ENCODE data around the gene CTTNBP2.

GRCh38 chr7:117692338-117692737, 180.9 kb downstream of the CTTNBP2 start:
- TF ChIP-seq POLR2A (IDR thresholded peaks at IDR 0.05; ENCODE audit: low read depth, low read length) (no peak), POLR2AphosphoS5 (IDR thresholded peaks at IDR 0.05; ENCODE audit: low read depth, low read length) (no peak), TAF1 (IDR thresholded peaks at IDR 0.05; ENCODE audit: borderline replicate concordance, low read depth, low read length) (no peak)

Measured in GM12892 (cell line).